GM12878 (cell line): Measurements from ENCODE around the gene ZNF407.

ENCODE experiments used
- BACH1 ChIP-seq: fragments of 450-650 bp; IDR thresholded peaks from 2 replicates; pipeline ENCODE4 v1.6.1; 2017; ENCODE audit warnings: mild to moderate bottlenecking, borderline replicate concordance
- CUX1 ChIP-seq: IDR thresholded peaks from 2 replicates; pipeline ENCODE4 v1.6.1; 2012; ENCODE audit warnings: improper control_type of control experiment, low read depth, low read length; ENCODE audit not compliant: insufficient replicate concordance
- MEF2A ChIP-seq: IDR thresholded peaks from 2 replicates; pipeline ENCODE4 v1.6.1; 2011; ENCODE audit warnings: low read depth, mild to moderate bottlenecking, low read length, moderate library complexity; ENCODE audit not compliant: insufficient read depth
- SRF ChIP-seq, 2 experiments: IDR thresholded peaks; 2 replicates each; pipeline ENCODE4 v1.6.1; 2011; ENCODE audit warnings: low read depth in 2 of 2, low read length in 2 of 2, mild to moderate bottlenecking in 1 of 2, moderate library complexity in 1 of 2
- TAF1 ChIP-seq: IDR thresholded peaks from 2 replicates; pipeline ENCODE4 v1.6.1; 2011; ENCODE audit warnings: mild to moderate bottlenecking, low read depth, low read length, borderline replicate concordance
- YBX1 ChIP-seq: fragments of 450-650 bp; IDR thresholded peaks from 2 replicates; pipeline ENCODE4 v1.6.1; 2016; ENCODE audit warnings: antibody characterized with exemption

- TF ChIP-seq CUX1 (no peak), MEF2A (no peak), SRF (IDR thresholded peaks at IDR 0.05; ENCODE audit: low read depth in 2 of 2, low read length in 2 of 2) (no peak), TAF1 (no peak), YBX1 (no peak), BACH1 (no peak)
Observed at GRCh38 chr18:74665346-74665745, 67.7 kb downstream of the ZNF407 start.
